GM21737 (cell line): ENCODE results near the gene GOLGB1.

Experiments used
- ATAC-seq: cut with Tn5 transposase; IDR thresholded peaks from one replicate; pipeline ENCODE4 v1.9.1; 2021; ENCODE audit warnings: mild to moderate bottlenecking, moderate library complexity; ENCODE audit not compliant: unreplicated experiment

The GOLGB1 gene

GRCh38 chr3:121641127-121641526 is 108.4 kb downstream of the GOLGB1 start:
- ATAC-seq, result no peak

GRCh38 chr3:121637922-121638321 is 111.6 kb downstream of the GOLGB1 start:
- no peak for ATAC-seq

- ATAC-seq, result no peak
Observed at GRCh38 chr3:121630355-121630754, 119.2 kb downstream of the GOLGB1 start.

GRCh38 chr3:121629601-121630000 is 119.9 kb downstream of the GOLGB1 start:
- no peak for ATAC-seq

DNA sequence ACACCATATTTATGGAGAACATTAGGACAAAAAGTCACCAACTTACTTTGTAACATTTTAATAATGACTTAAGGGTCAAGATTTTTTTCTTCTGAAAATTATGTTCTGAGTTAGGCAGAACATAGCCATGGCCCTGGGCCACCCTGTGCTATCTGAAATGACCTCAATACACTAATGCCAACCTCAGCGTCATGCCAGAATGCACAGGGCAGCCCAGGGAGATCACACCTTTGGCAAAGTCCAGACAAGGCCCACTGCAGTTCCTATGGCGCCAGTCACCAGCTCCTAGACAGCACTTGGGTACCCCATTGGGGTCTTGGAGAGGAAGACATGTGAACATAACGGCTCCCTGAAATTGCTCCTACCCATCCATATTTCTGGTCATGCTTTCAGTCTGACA is 121.9 kb downstream of the GOLGB1 start:
- ATAC-seq, result no peak

DNA sequence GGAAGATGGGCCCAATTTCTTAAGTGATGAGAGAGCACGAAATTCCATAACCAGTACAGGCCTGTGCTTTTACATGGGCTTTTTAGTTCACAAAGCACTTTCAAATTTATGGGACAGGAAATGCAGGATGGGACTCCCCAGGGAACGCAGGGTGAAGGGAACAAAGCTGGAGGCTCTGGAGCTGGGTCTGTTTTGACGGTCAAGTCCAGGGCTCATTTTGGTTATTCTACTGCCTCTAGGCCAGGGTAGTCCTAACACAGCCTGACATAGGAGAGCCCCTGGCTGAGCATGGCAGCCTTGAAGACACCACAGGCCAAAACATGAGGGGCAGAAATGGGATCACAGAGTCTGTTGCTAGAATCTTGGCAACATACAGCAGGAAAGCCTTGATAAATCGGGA is 122.3 kb downstream of the GOLGB1 start:
- ATAC-seq, result no peak

DNA sequence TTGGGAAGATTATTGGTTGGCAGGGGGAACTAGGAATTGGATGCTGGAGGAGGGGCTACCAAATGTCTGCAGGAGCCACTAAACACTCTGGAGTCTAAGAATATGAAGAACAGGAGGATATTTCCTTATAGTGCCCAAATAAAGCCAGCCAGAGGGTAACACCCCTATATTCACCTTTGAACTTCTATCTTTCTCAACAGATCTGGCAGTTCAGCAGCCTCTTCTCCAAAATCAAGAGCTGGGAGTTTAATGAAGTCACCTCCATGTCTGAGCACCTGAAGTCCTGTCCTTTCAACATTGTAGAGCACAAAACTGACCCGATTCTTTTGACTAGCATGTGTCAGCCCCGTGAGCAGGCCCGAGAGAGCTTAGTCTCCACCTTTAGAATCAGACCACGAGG is 123.0 kb downstream of the GOLGB1 start:
- ATAC-seq, result no peak

GRCh38 chr3:121624147-121624899 is 125.2 kb downstream of the GOLGB1 start:
- no peak for ATAC-seq

DNA sequence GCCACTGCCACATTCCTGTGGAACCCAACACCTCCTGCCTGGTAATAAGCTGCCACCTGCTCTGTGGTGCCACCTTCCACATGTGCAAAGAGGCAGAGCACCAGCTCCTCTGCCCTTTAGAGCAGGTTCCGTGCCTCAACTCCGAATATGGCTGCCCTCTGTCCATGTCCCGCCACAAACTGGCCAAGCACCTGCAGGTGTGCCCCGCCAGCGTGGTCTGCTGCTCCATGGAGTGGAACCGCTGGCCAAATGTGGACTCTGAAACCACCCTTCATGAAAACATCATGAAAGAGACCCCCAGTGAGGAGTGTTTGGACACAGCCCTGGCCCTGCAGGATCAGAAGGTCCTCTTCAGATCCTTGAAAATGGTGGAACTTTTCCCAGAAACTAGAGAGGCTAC is 128.1 kb downstream of the GOLGB1 start:
- no peak for ATAC-seq

GRCh38 chr3:121619691-121620090 is 129.8 kb downstream of the GOLGB1 start:
- ATAC-seq, result no peak
